Activated B cell treated with CpG ODN at 0.5 μM for 24 hours (primary cell): ENCODE results near the gene KRT20. TPM values are rescaled to one million over a fixed set of nuclear protein-coding genes. Genes with fewer than 3 reads are reported as not detected.

Experiments
- ATAC-seq: fragments of 200-7000 bp; cut with Tn5 transposase; one replicate; pipeline ENCODE4 v1.10.0; 2021; ENCODE audit warnings: low read depth, mild to moderate bottlenecking, moderate library complexity
- CTCF ChIA-PET: fragments of 350-600 bp; sonication (Branson Sonifier 250); formaldehyde crosslinking; loops from one replicate; lab custom pipeline; 2021; ENCODE audit warnings: antibody characterized with exemption; lab: Charles Lee
- POLR2A ChIA-PET: fragments of 350-600 bp; sonication (Branson Sonifier 250); formaldehyde crosslinking; loops from one replicate; lab custom pipeline; 2021; ENCODE audit warnings: antibody characterized with exemption; lab: Charles Lee
- DNase-seq: peaks from one replicate; pipeline ENCODE4 v3.0.0; 2022
- H3K27ac Mint-ChIP-seq: one replicate; pipeline ENCODE4 v1.8.0; 2020; ENCODE audit warnings: mixed read lengths
- H3K27me3 Mint-ChIP-seq: one replicate; pipeline ENCODE4 v1.8.0; 2021; ENCODE audit warnings: mixed read lengths
- H3K36me3 Mint-ChIP-seq: one replicate; pipeline ENCODE4 v1.8.0; 2021; ENCODE audit warnings: low read depth, mixed read lengths
- H3K4me1 Mint-ChIP-seq: one replicate; pipeline ENCODE4 v1.8.0; 2021; ENCODE audit warnings: mixed read lengths
- H3K4me3 Mint-ChIP-seq: one replicate; pipeline ENCODE4 v1.8.0; 2020; ENCODE audit warnings: mild to moderate bottlenecking, mixed read lengths
- H3K9me3 Mint-ChIP-seq: one replicate; pipeline ENCODE4 v1.8.0; 2020; ENCODE audit warnings: mixed read lengths
- intact Hi-C: fragments of 100-400 bp; cut with micrococcal nuclease; formaldehyde crosslinking; loops from one replicate; pipeline ENCODE4 v1.15.1; 2024
- total RNA-seq: library from RNA; stranded (reverse); gene quantifications from 2 replicates; pipeline ENCODE4 v1.2.3, GENCODE V29; 2022
- TF ChIP-seq, protein P1 (sequence below): fragments of 200-600 bp; IDR thresholded peaks from one replicate; pipeline ENCODE4 v1.8.0; 2022; ENCODE audit warnings: antibody characterized with exemption, mild to moderate bottlenecking

Gene KRT20
- total RNA-seq, 1 donor from 2014 or later, result not detected

DNA sequence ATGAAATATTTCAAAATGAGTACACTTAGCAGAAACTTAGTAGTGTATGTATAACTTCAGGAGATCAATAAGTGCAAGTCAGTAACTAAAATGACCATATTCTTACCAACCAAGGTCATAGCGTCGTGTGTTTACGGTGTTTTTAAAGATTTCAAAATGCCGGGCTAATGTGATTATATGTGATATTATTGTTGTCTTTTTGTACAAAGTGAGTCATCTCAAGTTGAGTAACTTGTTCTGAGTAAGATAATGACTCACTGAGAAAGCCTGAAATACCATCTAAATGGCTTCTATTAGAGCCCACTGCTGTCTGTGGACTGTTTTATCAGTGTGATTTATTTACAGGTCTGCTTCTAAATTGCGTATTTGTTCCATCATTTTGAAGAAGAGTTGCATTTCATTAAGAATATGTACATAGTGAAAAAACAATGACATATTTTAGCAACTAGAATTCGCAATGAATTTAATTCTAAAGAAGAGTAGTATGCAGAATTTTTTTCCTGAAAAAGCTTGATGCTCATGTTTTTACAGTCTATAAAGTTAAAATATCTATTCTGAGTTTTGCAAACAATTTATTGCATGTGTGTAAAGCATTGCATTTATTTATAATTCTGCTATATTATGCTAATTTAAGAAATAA is 30.7 kb downstream of the KRT20 start:
- H3K27ac Mint-ChIP-seq, result no peak overlapping the region
- intact Hi-C loops, result loop anchor here (5.0 kb wide), 1 partner anchor 173 kb away; the partner anchor contains the start of gene KRTAP1-5
- DNase-seq (no peak), ATAC-seq (no peak)
- peaks cover 20% of the 10 kb centered on the region for H3K27me3 Mint-ChIP-seq
- ChIA-PET CTCF (no interaction called here), POLR2A (no interaction called here)
- no peaks in the 10 kb centered on the region for H3K4me1 Mint-ChIP-seq
- no peak overlapping the region for H3K4me3 Mint-ChIP-seq
- no peaks in the 10 kb centered on the region for H3K36me3 Mint-ChIP-seq
- TF ChIP-seq, protein P1, sequence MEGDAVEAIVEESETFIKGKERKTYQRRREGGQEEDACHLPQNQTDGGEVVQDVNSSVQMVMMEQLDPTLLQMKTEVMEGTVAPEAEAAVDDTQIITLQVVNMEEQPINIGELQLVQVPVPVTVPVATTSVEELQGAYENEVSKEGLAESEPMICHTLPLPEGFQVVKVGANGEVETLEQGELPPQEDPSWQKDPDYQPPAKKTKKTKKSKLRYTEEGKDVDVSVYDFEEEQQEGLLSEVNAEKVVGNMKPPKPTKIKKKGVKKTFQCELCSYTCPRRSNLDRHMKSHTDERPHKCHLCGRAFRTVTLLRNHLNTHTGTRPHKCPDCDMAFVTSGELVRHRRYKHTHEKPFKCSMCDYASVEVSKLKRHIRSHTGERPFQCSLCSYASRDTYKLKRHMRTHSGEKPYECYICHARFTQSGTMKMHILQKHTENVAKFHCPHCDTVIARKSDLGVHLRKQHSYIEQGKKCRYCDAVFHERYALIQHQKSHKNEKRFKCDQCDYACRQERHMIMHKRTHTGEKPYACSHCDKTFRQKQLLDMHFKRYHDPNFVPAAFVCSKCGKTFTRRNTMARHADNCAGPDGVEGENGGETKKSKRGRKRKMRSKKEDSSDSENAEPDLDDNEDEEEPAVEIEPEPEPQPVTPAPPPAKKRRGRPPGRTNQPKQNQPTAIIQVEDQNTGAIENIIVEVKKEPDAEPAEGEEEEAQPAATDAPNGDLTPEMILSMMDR, result no peak
- no peaks in the 10 kb centered on the region for H3K9me3 Mint-ChIP-seq

DNA sequence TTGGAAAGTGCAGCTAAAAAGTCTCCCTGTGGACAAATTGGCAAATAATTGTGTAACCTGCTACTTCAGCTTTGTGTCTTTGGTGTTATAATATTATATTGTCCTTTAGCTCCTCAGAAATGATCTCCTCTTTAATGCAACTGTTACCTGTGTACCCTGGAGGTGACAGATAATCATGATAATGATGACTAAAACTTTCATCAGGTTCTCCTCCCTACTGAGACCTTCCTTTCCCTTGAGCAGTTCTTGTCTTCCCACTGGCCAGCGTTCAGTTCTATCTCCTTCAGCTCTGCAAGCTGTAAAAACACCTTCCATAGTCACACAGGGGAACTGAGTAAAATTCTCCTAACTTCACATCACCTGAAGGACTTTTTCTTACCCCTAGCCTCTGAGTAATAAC is 32.7 kb downstream of the KRT20 start:
- H3K27ac Mint-ChIP-seq, result no peak overlapping the region
- H3K4me1 Mint-ChIP-seq, result no peaks in the 10 kb centered on the region
- intact Hi-C loops, result loop anchor here (5.0 kb wide), 1 partner anchor 175 kb away; the partner anchor contains the start of gene KRTAP1-5
- TF ChIP-seq, protein P1, result no peak
- H3K27me3 Mint-ChIP-seq, result peaks cover 17% of the 10 kb centered on the region
- DNase-seq (no peak), ATAC-seq (no peak)
- H3K9me3 Mint-ChIP-seq, result no peaks in the 10 kb centered on the region
- CTCF ChIA-PET, result interaction anchor here (1.4 kb wide), 1 partner anchor 811 kb away, joined by 3 read pairs; no protein-coding TSS in a partner anchor
- H3K36me3 Mint-ChIP-seq, result no peaks in the 10 kb centered on the region
- POLR2A ChIA-PET, result no interaction called here
- H3K4me3 Mint-ChIP-seq, result no peak overlapping the region

DNA sequence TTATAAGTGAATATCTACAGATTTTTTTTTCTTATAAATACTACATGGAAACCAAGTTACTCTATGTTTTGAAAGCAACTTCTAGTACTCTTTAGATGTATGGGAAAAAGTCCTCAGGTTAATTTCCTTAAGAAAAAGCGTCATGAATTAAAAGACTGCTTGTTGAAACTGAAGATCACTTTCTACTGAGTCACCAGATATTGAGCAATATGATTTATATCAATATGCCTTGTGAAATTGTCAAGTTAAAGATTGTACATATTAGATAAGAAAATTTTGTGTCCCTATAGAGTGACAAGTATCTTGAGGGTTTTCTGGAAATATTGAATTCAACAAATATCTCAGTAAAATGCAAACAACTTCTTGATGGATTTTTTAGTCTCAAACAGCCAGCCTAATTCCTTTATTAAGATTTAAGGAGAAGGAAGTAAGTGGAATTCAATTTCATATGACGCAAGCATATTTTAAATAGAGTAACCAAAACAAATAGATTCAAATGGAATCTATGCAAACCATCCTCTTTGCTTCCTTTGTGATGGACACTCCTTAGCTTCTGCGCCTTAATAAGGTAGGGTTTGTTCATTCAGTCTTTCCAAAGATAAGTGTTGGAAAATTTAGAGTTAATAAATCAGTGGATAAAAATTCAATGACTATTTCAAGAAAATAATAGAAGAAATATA is 34.6 kb downstream of the KRT20 start:
- CTCF ChIA-PET, result no interaction called here
- no peaks in the 10 kb centered on the region for H3K9me3 Mint-ChIP-seq
- DNase-seq (no peak), ATAC-seq (no peak)
- POLR2A ChIA-PET, result no interaction called here
- intact Hi-C loops, result loop anchor here (5.0 kb wide), 1 partner anchor 177 kb away; the partner anchor contains the start of gene KRTAP1-5
- no peaks in the 10 kb centered on the region for H3K4me1 Mint-ChIP-seq
- TF ChIP-seq, protein P1, result no peak
- H3K27ac Mint-ChIP-seq, result no peak overlapping the region
- H3K4me3 Mint-ChIP-seq, result no peak overlapping the region
- no peaks in the 10 kb centered on the region for H3K36me3 Mint-ChIP-seq
- peaks cover 23% of the 10 kb centered on the region for H3K27me3 Mint-ChIP-seq

DNA sequence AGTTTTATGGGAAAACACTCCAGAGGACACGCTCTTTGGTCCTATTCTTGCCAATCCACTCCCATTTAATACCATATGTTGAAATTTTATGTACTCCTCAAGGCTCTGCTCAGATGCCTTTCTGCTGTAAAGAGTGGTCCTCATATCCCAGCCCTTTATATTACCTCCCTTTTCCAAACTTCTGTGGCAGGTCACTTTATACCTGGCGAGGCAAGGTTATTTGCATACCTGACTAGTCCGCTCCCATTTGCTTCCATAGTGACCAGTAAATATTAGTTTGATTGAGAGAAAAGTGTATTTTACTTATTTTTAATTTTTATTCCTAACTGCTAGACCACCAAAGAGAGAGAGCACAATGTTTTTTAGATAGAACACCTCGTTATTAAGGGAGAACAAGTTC is 35.3 kb downstream of the KRT20 start:
- Mint-ChIP-seq H3K36me3 (no peaks in the 10 kb centered on the region), H3K9me3 (no peaks in the 10 kb centered on the region), H3K4me1 (no peaks in the 10 kb centered on the region), H3K4me3 (no peak overlapping the region), H3K27me3 (peaks cover 29% of the 10 kb centered on the region), H3K27ac (no peak overlapping the region)
- intact Hi-C loops, result loop anchor here (5.0 kb wide), 1 partner anchor 178 kb away; the partner anchor contains the start of gene KRTAP1-5
- DNase-seq (no peak), ATAC-seq (no peak)
- TF ChIP-seq, protein P1, result no peak
- POLR2A ChIA-PET, result no interaction called here
- CTCF ChIA-PET, result no interaction called here

DNA sequence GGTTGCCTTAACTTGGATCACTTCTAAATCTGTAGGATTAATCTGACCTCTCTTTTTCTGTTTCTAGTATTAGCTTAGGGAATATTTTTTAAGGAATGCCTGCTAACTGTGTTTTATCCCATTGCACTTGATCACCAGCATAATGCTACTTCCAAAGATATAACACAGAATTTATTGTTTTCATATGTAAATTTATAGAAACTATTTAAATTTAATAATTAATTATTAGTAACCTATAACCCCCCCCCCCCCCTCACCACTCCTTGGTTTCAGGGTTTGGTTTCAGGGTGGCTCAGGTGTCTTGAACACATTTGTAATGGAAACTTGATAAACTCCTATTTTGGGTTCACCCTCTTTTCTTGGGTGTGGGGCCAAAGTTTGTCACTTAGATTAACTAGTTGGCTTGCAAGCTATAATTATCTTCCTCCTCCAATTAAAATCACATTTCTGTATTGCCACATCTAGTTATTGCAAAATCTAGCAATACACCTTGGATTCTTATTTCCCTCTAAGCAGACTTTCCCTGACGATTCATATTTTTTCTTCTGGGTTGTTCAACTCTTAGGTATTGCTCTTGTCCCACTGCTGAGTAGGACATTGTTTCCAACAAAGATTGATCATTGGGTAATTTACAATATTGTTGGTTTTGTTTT is 36.3 kb downstream of the KRT20 start:
- Mint-ChIP-seq H3K4me1 (no peaks in the 10 kb centered on the region), H3K27ac (no peak overlapping the region), H3K9me3 (no peaks in the 10 kb centered on the region), H3K4me3 (no peak overlapping the region), H3K27me3 (peaks cover 36% of the 10 kb centered on the region), H3K36me3 (no peaks in the 10 kb centered on the region)
- ChIA-PET POLR2A (no interaction called here), CTCF (no interaction called here)
- TF ChIP-seq, protein P1, result no peak
- no peak for DNase-seq
- no peak for ATAC-seq
- intact Hi-C loops, result no loop called here
